HepG2 (cell line): ENCODE data around the gene GAREM2.

Experiments used
- RNF2 ChIP-seq: fragments of 450-650 bp; conservative IDR thresholded peaks from 2 replicates; pipeline ENCODE4 v1.6.1; 2016; ENCODE audit warnings: low read depth
- SIN3B ChIP-seq: fragments of 150-350 bp; IDR thresholded peaks from 2 replicates; pipeline ENCODE4 v1.6.1; 2014; ENCODE audit warnings: low read length
- ZFP37 ChIP-seq: sonication (generic); formaldehyde crosslinking; IDR thresholded peaks from 2 replicates; pipeline ENCODE4 v1.4.0; 2020; ENCODE audit warnings: missing genetic modification reagents, borderline replicate concordance
- ZNF749 ChIP-seq: sonication (generic); formaldehyde crosslinking; IDR thresholded peaks from 2 replicates; pipeline ENCODE4 v1.8.0; 2022; ENCODE audit warnings: mild to moderate bottlenecking, missing genetic modification reagents, moderate library complexity, borderline replicate concordance
- TF ChIP-seq, protein P1 (sequence below): sonication (generic); formaldehyde crosslinking; IDR thresholded peaks from 2 replicates; pipeline ENCODE4 v1.5.0; 2020; ENCODE audit warnings: mild to moderate bottlenecking, missing genetic modification reagents, moderate library complexity
- TF ChIP-seq, protein P2 (sequence below): sonication (generic); formaldehyde crosslinking; IDR thresholded peaks from 2 replicates; pipeline ENCODE4 v1.4.0; 2020; ENCODE audit warnings: mild to moderate bottlenecking, missing genetic modification reagents
- TF ChIP-seq, protein P3 (sequence below): sonication (generic); formaldehyde crosslinking; IDR thresholded peaks from 2 replicates; pipeline ENCODE4 v1.5.0; 2020; ENCODE audit warnings: missing genetic modification reagents

DNA sequence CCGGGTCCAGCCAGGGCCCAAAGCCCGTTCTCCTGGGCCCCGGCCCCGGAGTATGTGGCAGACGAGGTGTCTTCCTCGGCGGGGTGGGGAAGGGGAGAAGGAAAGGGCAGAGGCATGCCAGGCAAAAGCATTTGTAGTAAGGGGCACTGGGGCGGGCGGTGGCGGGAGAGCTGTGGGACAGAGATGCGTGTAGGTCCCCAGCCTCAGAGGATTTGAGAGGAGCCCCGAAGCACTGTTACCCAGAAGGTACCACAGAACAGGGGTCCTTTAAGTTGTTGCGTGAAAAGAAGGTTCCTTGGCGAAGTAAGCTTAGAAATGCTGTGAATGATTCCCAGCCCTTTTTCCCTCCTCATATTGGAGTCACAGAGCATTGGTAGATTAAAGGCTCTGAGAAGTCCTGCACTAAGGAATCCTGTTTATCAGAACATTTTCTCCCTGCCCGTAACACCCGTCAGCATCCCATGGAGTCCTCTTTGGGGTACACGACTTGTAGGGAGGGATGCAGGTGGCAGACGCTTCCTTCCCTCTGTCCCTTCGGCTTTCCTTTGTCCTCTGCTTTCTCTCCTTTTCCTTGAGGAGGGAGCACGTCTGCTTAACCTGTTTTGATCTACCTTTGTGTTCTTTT is 12.5 kb downstream of the GAREM2 start:
- TF ChIP-seq RNF2 (no peak), SIN3B (no peak), ZNF749 (CRISPR knock-in tag) (no peak), ZFP37 (CRISPR knock-in tag) (no peak)
- TF ChIP-seq, protein P1, sequence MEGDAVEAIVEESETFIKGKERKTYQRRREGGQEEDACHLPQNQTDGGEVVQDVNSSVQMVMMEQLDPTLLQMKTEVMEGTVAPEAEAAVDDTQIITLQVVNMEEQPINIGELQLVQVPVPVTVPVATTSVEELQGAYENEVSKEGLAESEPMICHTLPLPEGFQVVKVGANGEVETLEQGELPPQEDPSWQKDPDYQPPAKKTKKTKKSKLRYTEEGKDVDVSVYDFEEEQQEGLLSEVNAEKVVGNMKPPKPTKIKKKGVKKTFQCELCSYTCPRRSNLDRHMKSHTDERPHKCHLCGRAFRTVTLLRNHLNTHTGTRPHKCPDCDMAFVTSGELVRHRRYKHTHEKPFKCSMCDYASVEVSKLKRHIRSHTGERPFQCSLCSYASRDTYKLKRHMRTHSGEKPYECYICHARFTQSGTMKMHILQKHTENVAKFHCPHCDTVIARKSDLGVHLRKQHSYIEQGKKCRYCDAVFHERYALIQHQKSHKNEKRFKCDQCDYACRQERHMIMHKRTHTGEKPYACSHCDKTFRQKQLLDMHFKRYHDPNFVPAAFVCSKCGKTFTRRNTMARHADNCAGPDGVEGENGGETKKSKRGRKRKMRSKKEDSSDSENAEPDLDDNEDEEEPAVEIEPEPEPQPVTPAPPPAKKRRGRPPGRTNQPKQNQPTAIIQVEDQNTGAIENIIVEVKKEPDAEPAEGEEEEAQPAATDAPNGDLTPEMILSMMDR (CRISPR knock-in tag): no peak
- TF ChIP-seq, protein P2, sequence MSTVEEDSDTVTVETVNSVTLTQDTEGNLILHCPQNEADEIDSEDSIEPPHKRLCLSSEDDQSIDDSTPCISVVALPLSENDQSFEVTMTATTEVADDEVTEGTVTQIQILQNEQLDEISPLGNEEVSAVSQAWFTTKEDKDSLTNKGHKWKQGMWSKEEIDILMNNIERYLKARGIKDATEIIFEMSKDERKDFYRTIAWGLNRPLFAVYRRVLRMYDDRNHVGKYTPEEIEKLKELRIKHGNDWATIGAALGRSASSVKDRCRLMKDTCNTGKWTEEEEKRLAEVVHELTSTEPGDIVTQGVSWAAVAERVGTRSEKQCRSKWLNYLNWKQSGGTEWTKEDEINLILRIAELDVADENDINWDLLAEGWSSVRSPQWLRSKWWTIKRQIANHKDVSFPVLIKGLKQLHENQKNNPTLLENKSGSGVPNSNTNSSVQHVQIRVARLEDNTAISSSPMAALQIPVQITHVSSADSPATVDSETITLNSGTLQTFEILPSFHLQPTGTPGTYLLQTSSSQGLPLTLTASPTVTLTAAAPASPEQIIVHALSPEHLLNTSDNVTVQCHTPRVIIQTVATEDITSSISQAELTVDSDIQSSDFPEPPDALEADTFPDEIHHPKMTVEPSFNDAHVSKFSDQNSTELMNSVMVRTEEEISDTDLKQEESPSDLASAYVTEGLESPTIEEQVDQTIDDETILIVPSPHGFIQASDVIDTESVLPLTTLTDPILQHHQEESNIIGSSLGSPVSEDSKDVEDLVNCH (CRISPR knock-in tag): no peak
- TF ChIP-seq, protein P3, sequence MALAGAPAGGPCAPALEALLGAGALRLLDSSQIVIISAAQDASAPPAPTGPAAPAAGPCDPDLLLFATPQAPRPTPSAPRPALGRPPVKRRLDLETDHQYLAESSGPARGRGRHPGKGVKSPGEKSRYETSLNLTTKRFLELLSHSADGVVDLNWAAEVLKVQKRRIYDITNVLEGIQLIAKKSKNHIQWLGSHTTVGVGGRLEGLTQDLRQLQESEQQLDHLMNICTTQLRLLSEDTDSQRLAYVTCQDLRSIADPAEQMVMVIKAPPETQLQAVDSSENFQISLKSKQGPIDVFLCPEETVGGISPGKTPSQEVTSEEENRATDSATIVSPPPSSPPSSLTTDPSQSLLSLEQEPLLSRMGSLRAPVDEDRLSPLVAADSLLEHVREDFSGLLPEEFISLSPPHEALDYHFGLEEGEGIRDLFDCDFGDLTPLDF: no peak
